ENCODE results near the gene TRIL.

TRIL gene

GRCh38 chr7:28981161-28981465 lies 23.0 kb upstream of the TRIL start:
- Histone ChIP-seq H3K36me3 (ENCODE audit: insufficient read depth, low read depth, low read length) (no peaks in the 10 kb centered on the region), H3K4me3 (ENCODE audit: low read length) (no peak overlapping the region), H3K4me1 (ENCODE audit: insufficient read depth, low read length) (peaks cover 25% of the 10 kb centered on the region), H3K27me3 (ENCODE audit: insufficient read depth, low read length) (no peaks in the 10 kb centered on the region), H3K27ac (ENCODE audit: low read length) (no peak overlapping the region), H3K9ac (ENCODE audit: low read depth, low read length) (no peak overlapping the region), H3K9me3 (ENCODE audit: insufficient read depth, low read depth, low read length) (no peaks in the 10 kb centered on the region)

GRCh38 chr7:28980451-28981160 lies 22.5 kb upstream of the TRIL start:
- Histone ChIP-seq H3K27ac (ENCODE audit: low read length) (no peak overlapping the region), H3K4me3 (ENCODE audit: low read length) (no peak overlapping the region), H3K9ac (ENCODE audit: low read depth, low read length) (no peak overlapping the region), H3K9me3 (ENCODE audit: insufficient read depth, low read depth, low read length) (no peaks in the 10 kb centered on the region), H3K27me3 (ENCODE audit: insufficient read depth, low read length) (no peaks in the 10 kb centered on the region), H3K36me3 (ENCODE audit: insufficient read depth, low read depth, low read length) (no peaks in the 10 kb centered on the region), H3K4me1 (ENCODE audit: insufficient read depth, low read length) (peaks cover 25% of the 10 kb centered on the region)

- no peaks in the 10 kb centered on the region for H3K27me3 ChIP-seq (ENCODE audit: insufficient read depth, low read length)
These were observed 21.6 kb upstream of the TRIL start for GRCh38 chr7:28979776-28980175.

GRCh38 chr7:28977881-28978280 lies 19.8 kb upstream of the TRIL start:
- H3K9me3 ChIP-seq (ENCODE audit: insufficient read depth, low read depth, low read length): peaks cover 2% of the 10 kb centered on the region; the same call in 1 of the 2 replicates
- no peaks in the 10 kb centered on the region for H3K27me3 ChIP-seq (ENCODE audit: insufficient read depth, low read length)
- no peak overlapping the region for H3K9ac ChIP-seq (ENCODE audit: low read depth, low read length)
- no peak overlapping the region for H3K4me3 ChIP-seq (ENCODE audit: low read length)
- peaks cover 16% of the 10 kb centered on the region for H3K4me1 ChIP-seq (ENCODE audit: insufficient read depth, low read length)
- no peaks in the 10 kb centered on the region for H3K36me3 ChIP-seq (ENCODE audit: insufficient read depth, low read depth, low read length)
- no peak overlapping the region for H3K27ac ChIP-seq (ENCODE audit: low read length)

More at GRCh38 chr7:28979776-28980175, 21.6 kb upstream of the TRIL start:
- Histone ChIP-seq H3K9ac (ENCODE audit: low read depth, low read length) (no peak overlapping the region), H3K9me3 (ENCODE audit: insufficient read depth, low read depth, low read length) (no peaks in the 10 kb centered on the region), H3K36me3 (ENCODE audit: insufficient read depth, low read depth, low read length) (no peaks in the 10 kb centered on the region), H3K27ac (ENCODE audit: low read length) (no peak overlapping the region), H3K4me1 (ENCODE audit: insufficient read depth, low read length) (peaks cover 24% of the 10 kb centered on the region), H3K4me3 (ENCODE audit: low read length) (no peak overlapping the region)

GRCh38 chr7:28976022-28976421 lies 17.9 kb upstream of the TRIL start:
- H3K4me3 ChIP-seq (ENCODE audit: low read length): no peak overlapping the region

GRCh38 chr7:28973591-28973990 lies 15.5 kb upstream of the TRIL start:
- Histone ChIP-seq H3K4me3 (ENCODE audit: low read length) (no peak overlapping the region), H3K36me3 (ENCODE audit: insufficient read depth, low read depth, low read length) (no peaks in the 10 kb centered on the region), H3K27ac (ENCODE audit: low read length) (no peak overlapping the region), H3K27me3 (ENCODE audit: insufficient read depth, low read length) (no peaks in the 10 kb centered on the region), H3K4me1 (ENCODE audit: insufficient read depth, low read length) (no peaks in the 10 kb centered on the region), H3K9me3 (ENCODE audit: insufficient read depth, low read depth, low read length) (peaks cover 6% of the 10 kb centered on the region), H3K9ac (ENCODE audit: low read depth, low read length) (no peak overlapping the region)

More at GRCh38 chr7:28976022-28976421, 17.9 kb upstream of the TRIL start:
- Histone ChIP-seq H3K27ac (ENCODE audit: low read length) (no peak overlapping the region), H3K27me3 (ENCODE audit: insufficient read depth, low read length) (no peaks in the 10 kb centered on the region), H3K36me3 (ENCODE audit: insufficient read depth, low read depth, low read length) (no peaks in the 10 kb centered on the region), H3K9ac (ENCODE audit: low read depth, low read length) (no peak overlapping the region), H3K4me1 (ENCODE audit: insufficient read depth, low read length) (peaks cover 13% of the 10 kb centered on the region), H3K9me3 (ENCODE audit: insufficient read depth, low read depth, low read length) (peaks cover 6% of the 10 kb centered on the region; the same call in 1 of the 2 replicates)

GRCh38 chr7:28964056-28964455 lies 5.9 kb upstream of the TRIL start:
- Histone ChIP-seq H3K4me3 (ENCODE audit: low read length) (no peak overlapping the region), H3K27ac (ENCODE audit: low read length) (no peak overlapping the region), H3K9me3 (ENCODE audit: insufficient read depth, low read depth, low read length) (no peaks in the 10 kb centered on the region), H3K9ac (ENCODE audit: low read depth, low read length) (no peak overlapping the region), H3K4me1 (ENCODE audit: insufficient read depth, low read length) (peaks cover 11% of the 10 kb centered on the region; the same call in 1 of the 2 replicates), H3K36me3 (ENCODE audit: insufficient read depth, low read depth, low read length) (no peaks in the 10 kb centered on the region), H3K27me3 (ENCODE audit: insufficient read depth, low read length) (peaks cover 15% of the 10 kb centered on the region)

- no peaks in the 10 kb centered on the region for H3K36me3 ChIP-seq (ENCODE audit: insufficient read depth, low read depth, low read length)
- H3K4me1 ChIP-seq (ENCODE audit: insufficient read depth, low read length): peaks cover 13% of the 10 kb centered on the region; the same call in 1 of the 2 replicates
- no peak overlapping the region for H3K4me3 ChIP-seq (ENCODE audit: low read length)
- no peak overlapping the region for H3K27ac ChIP-seq (ENCODE audit: low read length)
- peaks cover 36% of the 10 kb centered on the region for H3K27me3 ChIP-seq (ENCODE audit: insufficient read depth, low read length)
- H3K9ac ChIP-seq (ENCODE audit: low read depth, low read length): no peak overlapping the region
- no peaks in the 10 kb centered on the region for H3K9me3 ChIP-seq (ENCODE audit: insufficient read depth, low read depth, low read length)
These were observed 3.8 kb upstream of the TRIL start for GRCh38 chr7:28961972-28962371.

GRCh38 chr7:28960071-28960840 lies 2.1 kb upstream of the TRIL start:
- Histone ChIP-seq H3K9ac (ENCODE audit: low read depth, low read length) (no peak overlapping the region), H3K27ac (ENCODE audit: low read length) (no peak overlapping the region), H3K27me3 (ENCODE audit: insufficient read depth, low read length) (peaks cover 53% of the 10 kb centered on the region), H3K36me3 (ENCODE audit: insufficient read depth, low read depth, low read length) (no peaks in the 10 kb centered on the region), H3K9me3 (ENCODE audit: insufficient read depth, low read depth, low read length) (no peaks in the 10 kb centered on the region), H3K4me3 (ENCODE audit: low read length) (no peak overlapping the region), H3K4me1 (ENCODE audit: insufficient read depth, low read length) (peaks cover 14% of the 10 kb centered on the region; the same call in 1 of the 2 replicates)

GRCh38 chr7:28958980-28959347 lies 834 bp upstream of the TRIL start:
- Histone ChIP-seq H3K27me3 (ENCODE audit: insufficient read depth, low read length) (peaks cover 55% of the 10 kb centered on the region), H3K9ac (ENCODE audit: low read depth, low read length) (peak overlapping the region; percentile 44; the same call in 1 of the 2 replicates), H3K4me1 (ENCODE audit: insufficient read depth, low read length) (peaks cover 21% of the 10 kb centered on the region; the same call in 1 of the 2 replicates), H3K36me3 (ENCODE audit: insufficient read depth, low read depth, low read length) (no peaks in the 10 kb centered on the region), H3K4me3 (ENCODE audit: low read length) (peak overlapping the region; percentile 66), H3K9me3 (ENCODE audit: insufficient read depth, low read depth, low read length) (no peaks in the 10 kb centered on the region), H3K27ac (ENCODE audit: low read length) (no peak overlapping the region)

GRCh38 chr7:28957751-28958234 lies 337 bp downstream of the TRIL start:
- Histone ChIP-seq H3K9ac (ENCODE audit: low read depth, low read length) (peak overlapping the region; percentile 44; the same call in 1 of the 2 replicates), H3K27ac (ENCODE audit: low read length) (no peak overlapping the region), H3K36me3 (ENCODE audit: insufficient read depth, low read depth, low read length) (no peaks in the 10 kb centered on the region), H3K4me3 (ENCODE audit: low read length) (peak overlapping the region; percentile 66; the same call in 1 of the 2 replicates), H3K4me1 (ENCODE audit: insufficient read depth, low read length) (peaks cover 21% of the 10 kb centered on the region; the same call in 1 of the 2 replicates), H3K27me3 (ENCODE audit: insufficient read depth, low read length) (peaks cover 55% of the 10 kb centered on the region), H3K9me3 (ENCODE audit: insufficient read depth, low read depth, low read length) (no peaks in the 10 kb centered on the region)

All from iPS-20b (cell line).